ENCODE data around the gene GRB14. TPM values are rescaled to one million over a fixed set of nuclear protein-coding genes. Genes with fewer than 3 reads are reported as not detected.

GRB14 gene
- total RNA-seq, 2 donors from 2014 or later: 22.7 to 27.5 TPM

GRCh38 chr2:164562666-164563065, 58.6 kb downstream of the GRB14 start:
- H3K27ac ChIP-seq: peak overlapping the region; percentile 68 to 78 (median 72)
- intact Hi-C loops (cut with DNase I): no loop called here

DNA sequence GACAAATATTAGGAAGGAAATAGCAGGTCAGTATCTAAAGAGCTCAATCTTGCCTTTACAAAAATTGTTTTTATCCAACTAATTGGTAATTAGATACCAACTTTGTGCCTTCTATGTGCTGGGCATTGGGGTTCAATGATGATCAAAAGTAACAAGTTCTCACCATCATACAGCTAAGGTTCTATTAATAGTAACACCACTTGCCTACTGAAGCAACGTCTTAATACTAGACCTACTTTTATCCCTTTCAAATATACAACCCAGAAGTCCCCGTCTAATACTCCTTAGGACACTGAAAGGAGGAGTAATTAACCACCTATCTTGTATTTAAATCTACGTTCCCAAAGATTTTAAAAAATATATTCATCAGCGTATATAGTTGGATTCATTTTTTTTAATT, 59.3 kb downstream of the GRB14 start:
- Histone ChIP-seq H3K36me3 (replicated peaks in 1 of 2; ENCODE audit: insufficient read depth in 1 of 2, low read depth in 2 of 2) (no peaks in the 10 kb centered on the region), H3K27me3 (no peaks in the 10 kb centered on the region), H3K4me3 (no peak overlapping the region), H3K4me1 (peaks cover 47% of the 10 kb centered on the region), H3K27ac (peak overlapping the region in 3 of 4 donors; percentile 49 to 78 (median 76)), H3K9me3 (no peaks in the 10 kb centered on the region)
- DNase-seq: no peak
- ATAC-seq: no peak
- intact Hi-C loops (cut with DNase I): no loop called here
- TF ChIP-seq, protein P1, sequence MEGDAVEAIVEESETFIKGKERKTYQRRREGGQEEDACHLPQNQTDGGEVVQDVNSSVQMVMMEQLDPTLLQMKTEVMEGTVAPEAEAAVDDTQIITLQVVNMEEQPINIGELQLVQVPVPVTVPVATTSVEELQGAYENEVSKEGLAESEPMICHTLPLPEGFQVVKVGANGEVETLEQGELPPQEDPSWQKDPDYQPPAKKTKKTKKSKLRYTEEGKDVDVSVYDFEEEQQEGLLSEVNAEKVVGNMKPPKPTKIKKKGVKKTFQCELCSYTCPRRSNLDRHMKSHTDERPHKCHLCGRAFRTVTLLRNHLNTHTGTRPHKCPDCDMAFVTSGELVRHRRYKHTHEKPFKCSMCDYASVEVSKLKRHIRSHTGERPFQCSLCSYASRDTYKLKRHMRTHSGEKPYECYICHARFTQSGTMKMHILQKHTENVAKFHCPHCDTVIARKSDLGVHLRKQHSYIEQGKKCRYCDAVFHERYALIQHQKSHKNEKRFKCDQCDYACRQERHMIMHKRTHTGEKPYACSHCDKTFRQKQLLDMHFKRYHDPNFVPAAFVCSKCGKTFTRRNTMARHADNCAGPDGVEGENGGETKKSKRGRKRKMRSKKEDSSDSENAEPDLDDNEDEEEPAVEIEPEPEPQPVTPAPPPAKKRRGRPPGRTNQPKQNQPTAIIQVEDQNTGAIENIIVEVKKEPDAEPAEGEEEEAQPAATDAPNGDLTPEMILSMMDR (IDR thresholded peaks at IDR 0.05): no peak
- TF ChIP-seq POLR2A (IDR thresholded peaks at IDR 0.05): no peak
- 60 to 66% methylated on average over 4 of the region's 4 CpGs for WGBS, 2 donors

More at GRCh38 chr2:164562666-164563065, 58.6 kb downstream of the GRB14 start:
- H3K27me3 ChIP-seq: no peaks in the 10 kb centered on the region
- DNase-seq (no peak), ATAC-seq (no peak)
- H3K4me1 ChIP-seq: peaks cover 47% of the 10 kb centered on the region
- no peak overlapping the region for H3K4me3 ChIP-seq
- TF ChIP-seq, protein P1 (IDR thresholded peaks at IDR 0.05): no peak
- TF ChIP-seq POLR2A (IDR thresholded peaks at IDR 0.05): no peak
- H3K36me3 ChIP-seq (replicated peaks in 1 of 2; ENCODE audit: insufficient read depth in 1 of 2, low read depth in 2 of 2): no peaks in the 10 kb centered on the region
- no peaks in the 10 kb centered on the region for H3K9me3 ChIP-seq

DNA sequence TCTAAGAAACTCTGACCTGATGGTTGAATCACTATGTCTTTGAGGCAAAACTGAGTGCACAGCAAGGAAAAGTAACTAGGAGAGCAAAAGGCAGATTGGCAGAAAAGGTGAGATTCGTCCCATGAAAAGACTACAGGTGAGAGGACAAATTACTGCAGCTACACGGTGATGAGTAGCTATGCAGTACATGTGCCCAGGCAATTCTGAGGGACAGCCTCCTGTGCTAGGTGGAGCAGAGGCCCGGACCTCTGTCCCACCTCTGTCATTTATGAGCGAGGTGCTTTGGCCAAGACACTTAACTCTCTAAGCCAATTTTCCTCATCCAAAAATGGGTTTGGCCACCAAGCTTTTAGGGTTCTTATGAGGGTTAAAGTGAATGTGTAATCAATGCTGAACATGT, 59.9 kb downstream of the GRB14 start:
- ATAC-seq (no peak), DNase-seq (peak in 1 of 4 donors; percentile 16)
- Histone ChIP-seq H3K4me1 (peaks cover 47% of the 10 kb centered on the region), H3K9me3 (no peaks in the 10 kb centered on the region), H3K4me3 (no peak overlapping the region), H3K36me3 (replicated peaks in 1 of 2; ENCODE audit: insufficient read depth in 1 of 2, low read depth in 2 of 2) (no peaks in the 10 kb centered on the region), H3K27me3 (no peaks in the 10 kb centered on the region), H3K27ac (peak overlapping the region; percentile 36 to 78 (median 62))
- WGBS, 2 donors: 32 to 50% methylated on average over 4 of the region's 4 CpGs
- no peak for TF ChIP-seq POLR2A (IDR thresholded peaks at IDR 0.05)
- TF ChIP-seq, protein P1 (IDR thresholded peaks at IDR 0.05): no peak
- intact Hi-C loops (cut with DNase I): no loop called here

DNA sequence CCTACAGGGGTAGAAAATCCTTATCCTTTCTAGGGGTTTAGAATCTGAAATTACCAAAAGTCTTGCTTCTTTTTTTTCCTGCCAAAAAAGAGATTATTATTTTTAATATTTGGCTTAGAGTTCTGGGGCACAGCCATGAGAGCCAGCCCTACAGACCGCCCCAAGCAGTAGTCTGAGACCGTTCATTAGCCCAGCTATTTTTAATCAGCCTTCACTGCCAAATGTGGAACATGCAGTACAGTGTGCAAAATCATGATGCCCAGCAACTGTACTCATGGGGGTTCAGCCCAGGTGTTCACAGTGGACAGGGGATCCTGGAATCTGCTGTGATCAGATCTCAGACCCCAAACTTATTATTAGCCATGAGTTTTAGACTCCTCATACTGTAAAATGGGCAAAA, 60.4 kb downstream of the GRB14 start:
- no peaks in the 10 kb centered on the region for H3K36me3 ChIP-seq (replicated peaks in 1 of 2; ENCODE audit: insufficient read depth in 1 of 2, low read depth in 2 of 2)
- ATAC-seq: peak; percentile 34
- H3K4me3 ChIP-seq: no peak overlapping the region
- intact Hi-C loops (cut with DNase I): no loop called here
- 13 to 17% methylated on average over 2 of the region's 2 CpGs for WGBS, 2 donors
- no peaks in the 10 kb centered on the region for H3K9me3 ChIP-seq
- TF ChIP-seq POLR2A (IDR thresholded peaks at IDR 0.05): no peak
- TF ChIP-seq, protein P1 (IDR thresholded peaks at IDR 0.05): no peak
- H3K27ac ChIP-seq: peak overlapping the region in 3 of 4 donors; percentile 49 to 78 (median 76)
- no peak for DNase-seq
- H3K4me1 ChIP-seq: peaks cover 47% of the 10 kb centered on the region
- H3K27me3 ChIP-seq: no peaks in the 10 kb centered on the region

- intact Hi-C loops (cut with DNase I): no loop called here
- Histone ChIP-seq H3K27me3 (no peaks in the 10 kb centered on the region), H3K9me3 (no peaks in the 10 kb centered on the region), H3K4me3 (no peak overlapping the region), H3K36me3 (replicated peaks in 1 of 2; ENCODE audit: insufficient read depth in 1 of 2, low read depth in 2 of 2) (no peaks in the 10 kb centered on the region), H3K27ac (peak overlapping the region in 2 of 4 donors; percentile 76 to 78), H3K4me1 (peaks cover 47% of the 10 kb centered on the region)
- TF ChIP-seq POLR2A (IDR thresholded peaks at IDR 0.05): no peak
- TF ChIP-seq, protein P1 (IDR thresholded peaks at IDR 0.05): peak; percentile 53 to 92 (median 81)
- ATAC-seq (no peak), DNase-seq (no peak)
- WGBS, 2 donors: 12 to 17% methylated on average over 4 of the region's 4 CpGs
Measured at GRCh38 chr2:164560181-164560792, 61.0 kb downstream of the GRB14 start.
